ENCODE measurements around the gene HIRA. TPM values are rescaled to one million over a fixed set of nuclear protein-coding genes. Genes with fewer than 3 reads are reported as not detected.
A peak's percentile ranks its signal among the peaks of the same experiment; 100 is the strongest.

Gene HIRA
- total and polyA plus RNA-seq, 9 of the 15 experiments (the other 6 are each of a cell fraction or from before 2014, with no cell fraction given) = 0.96 to 132 (median 58.4) TPM

GRCh38 chr22:19407649-19408606 lies 23.6 kb downstream of the HIRA start (continued):
- TF ChIP-seq REST (IDR thresholded peaks at IDR 0.05; ENCODE audit: borderline replicate concordance) (no peak), REST (CRISPR knock-in tag; IDR thresholded peaks at IDR 0.05; ENCODE audit: low read depth) (no peak), IFI16 (CRISPR knock-in tag; IDR thresholded peaks at IDR 0.05) (peak; percentile 66; the same call in 1 of the 2 replicates), AFF1 (IDR thresholded peaks at IDR 0.05; ENCODE audit: low read depth in 1 of 2, partially characterized antibody in 2 of 2) (peak in 1 of 2 experiments; percentile 78), ZNF277 (CRISPR knock-in tag; IDR thresholded peaks at IDR 0.05; ENCODE audit: borderline replicate concordance) (no peak), FOXP4 (CRISPR knock-in tag; IDR thresholded peaks at IDR 0.05; ENCODE audit: borderline replicate concordance) (no peak), HDAC3 (IDR thresholded peaks at IDR 0.05; ENCODE audit: borderline replicate concordance, partially characterized antibody) (peak; percentile 83)
